DOHH2 (cell line): ENCODE measurements around the gene CSRP3.

ENCODE experiments used
- H3F3A ChIP-seq: fragments of 200-600 bp; sonication (generic), shearing (Covaris generic); 2 replicates; pipeline ENCODE4 v1.6.0; 2016; ENCODE audit warnings: antibody characterized with exemption, mild to moderate bottlenecking; ENCODE audit not compliant: control insufficient read depth, insufficient read depth
- H3K27ac ChIP-seq: fragments of 200-600 bp; sonication (generic); 2 replicates; pipeline ENCODE4 v1.5.1; 2014; ENCODE audit warnings: low read depth, mild to moderate bottlenecking, low read length, moderate library complexity
- H3K27me3 ChIP-seq: fragments of 200-600 bp; sonication (generic); 2 replicates; pipeline ENCODE4 v1.6.1; 2014; ENCODE audit warnings: mild to moderate bottlenecking, low read length, mixed read lengths; ENCODE audit not compliant: control insufficient read depth
- H3K36me3 ChIP-seq: fragments of 200-600 bp; sonication (generic); 2 replicates; pipeline ENCODE4 v1.6.1; 2014; ENCODE audit warnings: mild to moderate bottlenecking, low read length, moderate library complexity, mixed read lengths; ENCODE audit not compliant: control insufficient read depth
- H3K4me1 ChIP-seq: fragments of 200-600 bp; sonication (generic); 2 replicates; pipeline ENCODE4 v1.6.1; 2014; ENCODE audit warnings: mild to moderate bottlenecking, low read length, mixed read lengths; ENCODE audit not compliant: control insufficient read depth
- H3K4me2 ChIP-seq: fragments of 200-600 bp; sonication (generic); 2 replicates; pipeline ENCODE4 v1.6.0; 2014; ENCODE audit warnings: mild to moderate bottlenecking, low read length, moderate library complexity
- H3K4me3 ChIP-seq: fragments of 200-600 bp; sonication (generic); 2 replicates; pipeline ENCODE4 v1.5.1; 2014; ENCODE audit warnings: mild to moderate bottlenecking, low read length, mixed read lengths
- H3K79me2 ChIP-seq: fragments of 200-600 bp; sonication (generic); 2 replicates; pipeline ENCODE4 v1.6.1; 2014; ENCODE audit warnings: mild to moderate bottlenecking, low read length, mixed read lengths; ENCODE audit not compliant: control insufficient read depth
- H3K9me2 ChIP-seq: fragments of 200-600 bp; sonication (generic); replicated peaks from 2 replicates; pipeline ENCODE4 v1.6.1; 2014; ENCODE audit warnings: mild to moderate bottlenecking, low read length, mixed read lengths; ENCODE audit not compliant: control insufficient read depth
- H3K9me3 ChIP-seq: fragments of 200-600 bp; sonication (generic); 2 replicates; pipeline ENCODE4 v1.6.1; 2014; ENCODE audit warnings: antibody characterized with exemption, low read length, mixed read lengths; ENCODE audit not compliant: control insufficient read depth, insufficient read depth
- H4K20me1 ChIP-seq: fragments of 200-600 bp; sonication (generic); 2 replicates; pipeline ENCODE4 v1.6.0; 2014; ENCODE audit warnings: low read depth, mild to moderate bottlenecking, antibody characterized with exemption, low read length, moderate library complexity; ENCODE audit not compliant: control insufficient read depth, insufficient read depth
- EZH2phosphoT487 ChIP-seq: fragments of 200-600 bp; sonication (generic); IDR thresholded peaks from 2 replicates; pipeline ENCODE4 v1.6.1; 2017; ENCODE audit warnings: borderline replicate concordance, mild to moderate bottlenecking, antibody characterized with exemption, low read length, moderate library complexity, mixed read lengths
- TF ChIP-seq, protein P1 (sequence below): fragments of 200-600 bp; sonication (generic); IDR thresholded peaks from one replicate; pipeline ENCODE4 v1.5.1; 2014; ENCODE audit warnings: antibody characterized with exemption, mild to moderate bottlenecking, low read depth, low read length; ENCODE audit not compliant: poor library complexity, severe bottlenecking

The CSRP3 gene

DNA sequence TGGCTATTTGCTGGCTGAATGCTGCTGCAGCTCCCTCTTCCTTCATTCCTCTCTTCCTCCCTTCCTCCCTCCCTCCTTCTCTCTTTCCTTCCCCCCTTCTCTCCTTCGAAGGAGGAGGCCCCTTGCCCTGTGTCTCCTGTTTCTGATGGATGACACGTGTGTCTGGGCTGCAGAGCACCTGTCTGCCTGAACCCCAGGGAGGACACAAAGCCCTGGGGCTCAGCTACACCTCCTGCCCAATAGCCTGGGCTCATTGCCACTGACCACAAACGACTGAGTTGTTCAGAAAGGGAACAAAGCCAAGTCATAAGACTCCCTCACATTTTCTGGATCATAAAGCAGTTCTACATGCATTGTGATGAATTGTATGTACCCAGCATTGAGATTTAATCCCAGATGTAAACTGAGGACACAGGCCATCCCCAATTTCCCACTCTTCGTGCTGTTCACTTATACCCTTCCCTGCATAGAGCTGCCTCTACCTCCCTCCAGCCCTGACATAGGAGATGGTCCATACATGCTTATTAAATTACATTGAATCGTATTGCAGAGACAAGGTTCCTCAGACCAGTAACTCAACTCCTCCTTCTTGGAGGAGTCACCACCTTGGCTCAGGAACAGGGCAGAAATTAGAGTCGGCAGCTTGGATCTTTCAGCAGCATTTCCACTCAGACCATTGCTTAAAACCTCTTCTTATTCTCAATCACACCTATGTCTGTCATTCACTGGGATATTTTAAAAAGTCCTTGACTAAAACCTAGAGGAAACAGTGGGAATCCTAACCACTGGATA lies 1.2 kb downstream of the CSRP3 start:
- Histone ChIP-seq H3K9me2 (no peaks in the 10 kb centered on the region), H3K4me3 (no peak overlapping the region), H3K27ac (no peak overlapping the region), H3K4me1 (no peaks in the 10 kb centered on the region), H3K9me3 (no peaks in the 10 kb centered on the region), H4K20me1 (no peaks in the 10 kb centered on the region), H3K79me2 (no peaks in the 10 kb centered on the region), H3K27me3 (peaks cover 6% of the 10 kb centered on the region; the same call in 1 of the 2 replicates), H3F3A (no peaks in the 10 kb centered on the region), H3K36me3 (no peaks in the 10 kb centered on the region), H3K4me2 (no peak overlapping the region)
- TF ChIP-seq EZH2phosphoT487, result no peak
- TF ChIP-seq, protein P1, sequence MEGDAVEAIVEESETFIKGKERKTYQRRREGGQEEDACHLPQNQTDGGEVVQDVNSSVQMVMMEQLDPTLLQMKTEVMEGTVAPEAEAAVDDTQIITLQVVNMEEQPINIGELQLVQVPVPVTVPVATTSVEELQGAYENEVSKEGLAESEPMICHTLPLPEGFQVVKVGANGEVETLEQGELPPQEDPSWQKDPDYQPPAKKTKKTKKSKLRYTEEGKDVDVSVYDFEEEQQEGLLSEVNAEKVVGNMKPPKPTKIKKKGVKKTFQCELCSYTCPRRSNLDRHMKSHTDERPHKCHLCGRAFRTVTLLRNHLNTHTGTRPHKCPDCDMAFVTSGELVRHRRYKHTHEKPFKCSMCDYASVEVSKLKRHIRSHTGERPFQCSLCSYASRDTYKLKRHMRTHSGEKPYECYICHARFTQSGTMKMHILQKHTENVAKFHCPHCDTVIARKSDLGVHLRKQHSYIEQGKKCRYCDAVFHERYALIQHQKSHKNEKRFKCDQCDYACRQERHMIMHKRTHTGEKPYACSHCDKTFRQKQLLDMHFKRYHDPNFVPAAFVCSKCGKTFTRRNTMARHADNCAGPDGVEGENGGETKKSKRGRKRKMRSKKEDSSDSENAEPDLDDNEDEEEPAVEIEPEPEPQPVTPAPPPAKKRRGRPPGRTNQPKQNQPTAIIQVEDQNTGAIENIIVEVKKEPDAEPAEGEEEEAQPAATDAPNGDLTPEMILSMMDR, result no peak

DNA sequence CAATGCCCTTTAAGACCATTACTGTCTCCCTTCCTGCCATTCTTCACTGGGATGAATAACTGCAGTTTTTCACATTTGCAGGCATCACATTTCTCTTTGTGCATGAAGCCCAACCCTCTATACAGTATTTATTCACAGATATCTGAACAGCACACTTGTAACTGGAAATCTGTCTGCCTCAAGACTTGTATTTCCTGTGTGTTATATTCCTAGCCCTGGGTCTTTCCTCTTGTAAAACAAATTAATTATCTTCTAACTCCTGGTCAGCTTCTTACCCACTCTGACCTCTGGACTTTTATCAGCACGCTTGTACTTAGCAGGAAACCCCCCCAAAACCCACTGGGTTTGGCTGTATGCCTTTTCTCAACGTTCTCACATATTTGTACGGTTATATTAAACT lies 2.0 kb downstream of the CSRP3 start:
- Histone ChIP-seq H3F3A (no peaks in the 10 kb centered on the region), H3K27ac (no peak overlapping the region), H3K9me3 (no peaks in the 10 kb centered on the region), H3K79me2 (no peaks in the 10 kb centered on the region), H3K9me2 (no peaks in the 10 kb centered on the region), H3K4me1 (no peaks in the 10 kb centered on the region), H4K20me1 (no peaks in the 10 kb centered on the region), H3K4me2 (no peak overlapping the region), H3K4me3 (no peak overlapping the region), H3K27me3 (peaks cover 6% of the 10 kb centered on the region; the same call in 1 of the 2 replicates), H3K36me3 (no peaks in the 10 kb centered on the region)
- TF ChIP-seq EZH2phosphoT487, result no peak
- TF ChIP-seq, protein P1, result no peak

DNA sequence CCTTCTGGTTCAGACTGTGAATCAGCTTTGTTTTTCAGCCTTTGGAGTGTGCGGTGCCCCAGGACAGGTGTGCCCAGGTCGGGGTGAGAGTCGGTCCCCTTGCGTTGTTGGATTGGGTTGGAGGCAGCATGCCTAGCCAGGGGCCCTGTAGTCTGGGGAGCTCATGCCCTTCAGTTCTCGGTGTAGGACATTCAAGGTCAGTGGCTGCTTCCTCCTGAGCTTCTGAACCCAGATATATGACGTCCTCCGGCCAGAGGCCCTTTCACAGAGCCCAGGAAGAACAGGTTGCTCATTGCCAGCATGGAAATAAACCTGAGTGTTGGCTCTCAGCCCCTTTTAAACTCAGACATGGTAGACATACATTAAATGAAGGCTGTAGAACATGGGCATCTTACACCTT lies 2.7 kb downstream of the CSRP3 start:
- H3K79me2 ChIP-seq, result no peaks in the 10 kb centered on the region
- H3K4me3 ChIP-seq, result no peak overlapping the region
- H3F3A ChIP-seq, result no peaks in the 10 kb centered on the region
- no peak overlapping the region for H3K27ac ChIP-seq
- H4K20me1 ChIP-seq, result no peaks in the 10 kb centered on the region
- H3K4me2 ChIP-seq, result no peak overlapping the region
- no peaks in the 10 kb centered on the region for H3K36me3 ChIP-seq
- no peaks in the 10 kb centered on the region for H3K4me1 ChIP-seq
- H3K27me3 ChIP-seq, result peaks cover 6% of the 10 kb centered on the region; the same call in 1 of the 2 replicates
- H3K9me3 ChIP-seq, result no peaks in the 10 kb centered on the region
- H3K9me2 ChIP-seq, result no peaks in the 10 kb centered on the region
- no peak for TF ChIP-seq EZH2phosphoT487
- TF ChIP-seq, protein P1, result no peak
